ENCODE data around the gene SPEM2. TPM values are rescaled to one million over a fixed set of nuclear protein-coding genes. Genes with fewer than 3 reads are reported as not detected.

Gene SPEM2
- total RNA-seq, 1 donor from 2014 or later, result not detected

GRCh38 chr17:7421186-7421585 is 4.2 kb upstream of the SPEM2 start:
- DNase-seq (ENCODE audit: low spot score), result no peak

GRCh38 chr17:7423679-7424078 is 1.7 kb upstream of the SPEM2 start:
- DNase-seq (ENCODE audit: low spot score), result no peak

DNA sequence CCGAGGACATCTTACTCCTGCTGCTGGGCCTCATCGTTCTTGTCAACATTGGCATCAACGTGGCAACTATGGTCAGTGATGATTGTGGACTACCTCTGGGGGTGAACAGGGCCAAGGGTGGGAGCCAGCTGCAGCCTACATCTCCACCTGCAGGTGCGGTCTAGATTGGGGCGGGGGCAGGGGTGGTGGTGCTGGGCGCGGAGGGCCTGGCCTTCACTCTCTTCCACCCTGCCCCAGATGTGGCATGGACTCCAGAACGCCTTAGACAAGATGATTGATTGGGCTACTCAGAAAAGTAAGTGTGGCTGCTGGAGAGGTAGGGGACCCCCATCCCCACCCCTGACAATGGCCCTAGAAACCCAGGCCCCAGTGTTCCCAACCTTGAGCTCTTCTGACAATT is 340 bp downstream of the SPEM2 start:
- no peak for DNase-seq (ENCODE audit: low spot score)

GRCh38 chr17:7426203-7426863 is 917 bp downstream of the SPEM2 start:
- DNase-seq (ENCODE audit: low spot score), result no peak

GRCh38 chr17:7426896-7427489 is 1.6 kb downstream of the SPEM2 start:
- DNase-seq (ENCODE audit: low spot score), result no peak

DNA sequence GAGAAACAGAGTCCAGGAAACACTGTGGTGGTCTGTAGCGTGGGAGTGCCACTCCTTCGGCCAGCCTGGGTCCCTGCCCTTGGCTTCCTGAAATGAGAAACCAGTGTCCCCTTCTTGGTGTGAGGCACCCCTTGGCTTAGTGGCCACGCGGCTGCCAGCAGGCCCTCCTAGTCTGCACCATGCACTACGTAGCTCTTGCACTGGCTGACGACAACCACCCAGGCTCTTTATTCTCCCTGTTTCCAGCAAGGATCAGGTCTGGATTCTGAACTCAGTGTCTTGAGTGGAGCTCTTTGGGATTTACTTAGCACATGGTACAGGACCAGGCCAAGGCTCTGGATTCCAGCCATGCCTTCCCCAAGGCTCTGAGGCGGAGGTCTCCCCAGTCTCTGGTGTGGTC is 2.1 kb downstream of the SPEM2 start:
- no peak for DNase-seq (ENCODE audit: low spot score)

DNA sequence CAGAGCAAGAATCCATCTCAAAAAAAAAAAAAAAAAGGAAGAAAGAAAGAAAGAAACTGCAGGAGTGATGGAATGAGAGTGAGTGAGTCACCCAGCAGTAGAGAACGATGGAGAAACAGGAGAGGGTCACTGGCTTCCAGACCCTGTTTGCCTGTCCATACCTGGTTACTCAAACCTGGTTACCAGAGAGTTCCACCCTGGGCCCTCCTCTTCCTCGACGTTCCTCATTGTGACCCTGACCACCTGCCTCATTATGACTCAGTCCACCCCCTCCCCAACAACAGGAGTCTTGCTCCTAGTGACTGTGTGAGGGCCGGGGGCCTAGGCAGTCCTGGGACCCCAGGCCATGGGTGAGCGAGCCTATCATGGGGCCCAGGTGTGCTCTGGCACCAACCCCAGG is 3.1 kb downstream of the SPEM2 start, which contains the start of gene SPEM3:
SPEM3 (plus strand) TSS at position 301 of the 400 bp plus-strand sequence; CDS start at position 347, 46 bp downstream.
- DNase-seq (ENCODE audit: low spot score), result no peak

DNA sequence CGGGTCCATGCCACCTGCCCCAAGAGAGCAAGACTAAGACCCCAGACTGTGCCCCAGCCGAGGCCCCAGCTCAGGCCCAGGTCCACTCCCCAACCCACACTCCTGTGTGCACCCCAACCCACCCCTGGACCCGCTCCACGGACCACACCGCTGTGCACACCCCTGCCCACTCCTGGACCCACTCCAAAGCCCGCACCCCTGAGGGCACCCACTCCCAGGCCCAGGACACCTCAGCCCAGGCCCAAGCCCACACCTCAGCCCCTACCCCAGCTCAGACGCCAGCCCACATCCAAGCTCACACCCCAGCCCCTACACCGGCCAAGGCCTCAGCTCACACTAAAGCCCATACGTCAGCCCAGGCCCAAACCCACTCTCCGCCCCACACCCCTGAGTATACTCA is 4.3 kb downstream of the SPEM2 start:
- no peak for DNase-seq (ENCODE audit: low spot score)

GRCh38 chr17:7431231-7431630 is 5.8 kb downstream of the SPEM2 start:
- DNase-seq (ENCODE audit: low spot score), result no peak

GRCh38 chr17:7432296-7432695 is 6.9 kb downstream of the SPEM2 start:
- no peak for DNase-seq (ENCODE audit: low spot score)

GRCh38 chr17:7435676-7436555 is 10.5 kb downstream of the SPEM2 start:
- no peak for DNase-seq (ENCODE audit: low spot score)

DNA sequence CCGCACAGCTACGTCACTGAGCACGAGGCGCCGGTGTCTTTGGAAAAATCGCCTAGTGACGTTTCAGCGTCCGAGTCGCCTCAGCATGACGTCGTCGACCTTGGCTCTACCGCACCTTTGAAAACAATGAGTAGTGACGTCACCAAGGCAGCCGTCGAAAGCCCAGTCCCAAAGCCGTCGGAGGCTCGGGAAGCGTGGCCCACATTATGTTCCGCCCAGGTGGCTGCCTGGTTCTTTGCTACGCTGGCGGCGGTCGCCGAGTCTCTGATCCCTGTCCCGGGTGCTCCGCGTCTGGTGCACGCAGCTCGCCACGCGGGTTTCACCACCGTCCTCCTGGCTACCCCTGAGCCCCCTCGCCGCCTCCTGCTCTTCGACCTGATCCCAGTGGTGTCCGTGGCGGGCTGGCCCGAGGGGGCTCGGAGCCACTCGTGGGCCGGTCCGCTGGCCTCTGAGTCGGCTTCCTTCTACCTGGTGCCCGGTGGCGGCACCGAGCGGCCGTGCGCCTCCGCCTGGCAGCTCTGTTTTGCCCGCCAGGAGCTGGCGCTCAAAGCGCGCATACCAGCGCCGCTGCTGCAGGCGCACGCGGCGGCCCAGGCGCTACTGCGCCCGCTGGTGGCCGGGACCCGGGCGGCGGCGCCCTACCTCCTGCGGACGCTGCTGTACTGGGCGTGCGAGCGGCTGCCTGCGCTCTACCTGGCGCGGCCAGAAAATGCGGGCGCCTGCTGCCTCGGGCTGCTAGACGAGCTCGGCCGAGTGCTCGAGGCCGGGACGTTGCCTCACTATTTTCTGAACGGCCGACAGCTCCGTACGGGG is 11.3 kb downstream of the SPEM2 start:
- DNase-seq (ENCODE audit: low spot score), result peak; percentile 78

DNA sequence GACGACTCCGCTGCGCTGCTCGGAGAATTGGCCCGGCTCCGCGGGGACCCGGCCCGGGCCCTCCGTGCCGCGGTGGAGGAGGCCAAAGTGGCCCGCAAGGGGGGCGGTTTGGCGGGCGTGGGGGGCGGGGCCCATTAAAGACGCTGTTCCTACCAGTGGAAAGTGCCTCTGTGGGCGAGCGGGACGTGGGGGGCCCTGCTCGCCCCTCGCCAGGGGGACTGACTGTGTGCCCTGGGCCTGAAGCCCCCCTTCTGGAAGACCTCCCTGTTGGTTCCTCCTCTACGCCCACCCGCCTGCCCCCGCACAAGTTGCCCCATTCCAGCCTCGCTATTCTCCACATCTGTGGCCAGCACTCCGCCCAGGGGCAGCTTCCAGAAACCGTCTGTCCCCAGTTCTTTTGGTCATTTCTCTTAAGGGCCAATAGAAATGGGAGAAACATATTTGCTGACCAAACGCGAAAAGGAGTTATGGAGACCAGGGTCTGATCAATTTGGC is 12.0 kb downstream of the SPEM2 start:
- no peak for DNase-seq (ENCODE audit: low spot score)

DNA sequence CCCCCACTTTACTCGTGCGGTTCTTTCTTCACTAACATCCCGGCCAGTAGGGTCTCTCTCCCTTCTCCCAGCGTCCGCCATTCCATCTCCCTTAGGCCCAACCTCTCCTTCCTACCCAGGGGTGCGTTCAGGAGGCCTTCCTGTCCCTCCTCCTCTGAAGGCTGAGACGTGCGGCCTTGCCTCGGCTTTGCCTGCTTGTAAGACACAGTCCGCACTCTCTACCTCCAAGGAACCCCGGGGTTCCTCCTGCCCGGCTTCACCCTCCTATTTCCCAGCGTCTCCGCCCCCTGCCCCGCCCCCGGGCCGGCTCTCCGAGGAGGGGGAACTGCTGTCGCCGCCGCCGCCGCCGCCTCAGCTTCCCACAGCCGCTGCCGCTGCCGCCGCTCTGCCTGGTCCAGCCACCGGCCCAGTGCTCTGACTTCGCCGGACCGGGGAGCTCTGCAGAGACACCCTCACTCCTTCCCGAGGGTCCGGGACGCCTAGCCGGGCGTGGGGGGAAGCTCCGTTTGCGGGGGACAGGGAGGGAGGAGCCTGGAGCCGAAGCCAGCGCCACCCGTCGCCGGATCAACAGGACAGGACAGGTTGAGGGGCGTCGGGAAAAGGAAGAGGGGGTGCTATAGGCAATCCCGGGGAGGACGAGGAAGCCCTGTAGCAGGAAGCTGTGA is 12.7 kb downstream of the SPEM2 start:
- peak; percentile 77 for DNase-seq (ENCODE audit: low spot score)

GRCh38 chr17:7438656-7439460 is 13.4 kb downstream of the SPEM2 start:
- no peak for DNase-seq (ENCODE audit: low spot score)

GRCh38 chr17:7439462-7440112 is 14.2 kb downstream of the SPEM2 start, which contains the start of gene FGF11:
TSS of gene FGF11 (plus strand) at chr17:7439512. CDS start at chr17:7439621, 109 bp downstream.
- DNase-seq (ENCODE audit: low spot score), result no peak

GRCh38 chr17:7440113-7440833 is 14.9 kb downstream of the SPEM2 start:
- peak; percentile 58 for DNase-seq (ENCODE audit: low spot score)

GRCh38 chr17:7440834-7441195 is 15.4 kb downstream of the SPEM2 start:
- no peak for DNase-seq (ENCODE audit: low spot score)

- DNase-seq (ENCODE audit: low spot score), result no peak
Measured at GRCh38 chr17:7441266-7441665, 15.8 kb downstream of the SPEM2 start.
